Fibroblast of skin of right quadriceps (primary cell): Measurements from ENCODE around the gene HIVEP3.
"Not testable (repeated sequence)": the region's sequence is repeated elsewhere in the genome, so short reads cannot be mapped to it uniquely, and the experiment has no call there.

Experiments
- DNase-seq: peaks from one replicate; pipeline ENCODE4 v3.0.0-alpha.2; 2013

The HIVEP3 gene

DNA sequence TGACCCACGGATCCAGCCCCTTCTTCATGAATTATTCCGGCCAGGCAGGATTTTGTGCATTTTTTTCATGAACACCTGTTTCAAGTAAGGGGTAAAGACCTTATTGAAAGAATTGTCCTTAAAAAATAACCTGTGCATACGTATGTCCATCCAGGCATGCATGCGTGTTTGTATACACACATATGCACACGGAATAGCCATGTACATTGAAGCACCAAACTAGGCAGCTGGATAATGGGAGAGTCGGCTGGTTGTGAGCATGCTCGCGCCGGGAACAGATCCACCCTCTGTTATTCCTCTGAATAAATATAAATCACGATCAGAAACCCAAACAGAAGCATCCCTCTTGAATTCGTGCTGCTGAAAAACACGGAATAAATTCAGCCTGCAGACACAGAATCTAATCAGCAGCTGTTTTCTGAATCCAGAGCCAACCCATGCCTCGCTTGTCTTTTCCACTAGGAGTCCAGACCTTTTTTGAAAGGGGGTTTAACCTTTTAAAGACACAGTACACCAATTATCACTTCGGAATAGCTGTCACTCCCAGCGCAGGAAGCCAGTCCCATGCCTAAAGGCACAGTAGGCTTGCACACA lies at the start of gene HIVEP3:
HIVEP3 (minus strand) TSS at position 473 of the 594 bp plus-strand sequence.
- peak; percentile 27 for DNase-seq

- no peak for DNase-seq
These were observed 45.7 kb upstream of the HIVEP3 start for GRCh38 chr1:41964400-41964799.

DNA sequence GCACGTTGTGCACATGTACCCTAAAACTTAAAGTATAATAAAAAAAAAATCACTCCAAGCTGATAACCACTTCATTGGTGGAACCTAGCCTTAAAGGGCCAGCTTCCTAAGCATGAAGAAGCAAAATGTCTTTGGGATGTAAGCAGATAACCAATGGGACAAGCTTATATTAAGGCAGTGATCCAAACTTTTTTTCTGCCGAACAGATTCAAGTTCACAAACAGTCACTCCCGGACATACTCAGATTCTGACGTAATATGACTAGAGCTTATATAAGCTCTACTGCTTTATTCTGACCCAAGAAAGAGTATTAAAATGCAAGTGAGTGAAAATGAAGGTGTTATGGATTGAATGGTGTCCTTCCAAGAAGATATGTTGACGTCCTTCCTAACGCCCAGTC lies 44.9 kb upstream of the HIVEP3 start:
- no peak for DNase-seq

DNA sequence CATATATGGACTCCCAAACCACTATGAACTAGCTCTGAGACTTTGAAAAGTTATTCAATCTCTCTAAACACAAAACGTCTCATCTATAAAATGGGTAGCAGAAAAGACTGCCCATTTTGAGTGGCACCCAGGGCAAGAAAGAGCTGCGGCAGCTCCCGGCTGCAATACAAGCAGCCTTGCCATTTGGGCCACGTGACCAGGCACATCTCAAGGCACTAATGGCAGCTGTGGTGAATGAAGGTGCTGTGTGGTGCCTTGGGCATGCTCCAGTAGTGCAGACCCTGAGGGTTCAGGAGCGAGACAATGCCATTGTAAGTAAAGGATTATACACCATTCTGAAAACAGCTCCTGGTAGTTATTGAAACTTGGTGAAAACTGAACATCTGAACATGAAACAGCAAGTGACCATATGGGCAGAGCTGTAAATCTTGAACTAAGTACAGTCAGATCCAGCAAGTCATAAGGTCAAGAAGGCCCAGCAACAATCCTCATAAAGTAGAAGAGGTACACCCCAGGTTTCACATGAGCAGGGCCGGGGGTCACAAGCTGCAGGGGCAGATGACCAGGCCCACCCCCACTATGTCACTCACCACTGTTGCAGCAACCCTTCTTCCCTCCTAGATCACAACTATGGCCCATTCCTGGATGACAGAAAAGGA lies 39.4 kb upstream of the HIVEP3 start:
- DNase-seq = no peak

- peak; percentile 62 for DNase-seq
These were observed 38.8 kb upstream of the HIVEP3 start for GRCh38 chr1:41957568-41957967.

- DNase-seq = peak; percentile 96
These were observed 36.9 kb upstream of the HIVEP3 start for GRCh38 chr1:41955461-41956159.

GRCh38 chr1:41954533-41954944 lies 35.8 kb upstream of the HIVEP3 start:
- DNase-seq = peak; percentile 83

DNA sequence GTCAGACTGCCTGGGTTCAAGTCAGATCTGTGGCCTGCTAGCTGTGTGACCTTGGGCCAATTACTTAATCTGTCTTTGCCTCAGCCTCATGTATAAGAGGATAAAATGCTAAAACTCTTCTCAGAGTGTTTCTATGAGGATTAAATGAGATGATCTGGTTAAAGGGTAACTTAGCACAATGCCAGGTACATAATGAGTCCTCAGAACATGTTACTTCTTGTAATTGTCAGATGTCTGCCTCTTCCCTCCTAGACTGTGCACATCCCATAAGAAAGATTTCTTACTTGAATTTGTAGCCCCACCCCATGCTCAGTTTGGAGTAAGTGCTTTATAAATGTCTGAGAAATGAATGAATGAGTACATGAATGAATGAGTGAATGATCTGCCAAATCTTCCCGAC lies 34.6 kb upstream of the HIVEP3 start:
- DNase-seq = no peak

DNA sequence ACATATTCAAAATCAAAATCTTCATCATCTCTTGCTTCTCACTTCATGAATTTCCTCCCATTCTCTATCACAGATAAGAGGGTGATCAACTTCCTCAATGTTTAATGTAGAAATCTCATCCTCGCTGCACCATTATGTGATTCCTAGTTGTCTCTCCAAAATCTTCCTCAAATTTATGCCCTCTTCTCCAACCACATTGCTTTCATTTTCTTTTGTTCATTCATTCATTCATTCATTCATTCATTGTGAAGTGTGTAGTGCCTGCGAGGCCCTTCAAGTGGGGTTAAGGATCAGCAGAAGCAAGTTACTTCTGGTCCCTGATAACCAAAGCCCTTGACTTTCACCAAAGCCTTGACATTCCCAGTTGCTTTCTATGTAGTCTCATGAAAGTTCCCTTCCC lies 33.5 kb upstream of the HIVEP3 start:
- no peak for DNase-seq

DNA sequence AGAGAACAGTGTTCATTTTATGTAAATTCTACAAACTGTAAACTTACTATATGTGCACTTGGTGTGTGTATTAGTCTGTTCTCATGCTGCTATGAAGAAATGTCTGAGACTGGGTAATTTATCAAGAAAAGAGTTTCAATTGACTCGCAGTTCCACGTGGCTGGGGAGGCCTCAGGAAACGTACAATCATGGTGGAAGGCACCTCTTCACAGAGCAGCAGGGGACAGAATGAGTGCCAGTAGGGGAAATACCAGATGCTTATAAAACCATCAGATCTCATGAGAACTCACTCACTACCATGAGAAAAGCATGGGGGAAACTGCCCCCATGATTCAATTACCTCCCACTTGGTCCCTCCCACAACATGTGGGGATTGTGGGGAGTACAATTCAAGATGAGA lies 32.8 kb upstream of the HIVEP3 start:
- DNase-seq = not testable (repeated sequence)

DNA sequence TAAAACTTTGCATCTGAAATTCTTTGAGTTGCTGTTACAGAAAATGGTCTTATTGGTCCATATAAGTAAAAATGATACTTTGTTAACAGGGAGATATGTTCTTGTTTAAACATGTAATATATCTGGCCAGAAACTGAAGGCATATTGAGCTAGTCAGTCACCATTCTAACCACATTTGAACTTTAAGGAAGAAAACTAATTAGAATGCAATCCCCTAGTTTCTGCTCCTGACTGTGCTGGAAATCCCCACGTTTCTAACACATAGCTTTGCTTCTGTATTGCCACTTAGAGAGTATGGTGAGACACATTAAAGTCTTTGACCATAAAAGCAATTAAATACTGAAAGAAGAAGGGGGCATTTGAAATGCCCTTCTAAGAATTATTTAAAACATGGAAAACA lies 32.1 kb upstream of the HIVEP3 start:
- DNase-seq = no peak

DNA sequence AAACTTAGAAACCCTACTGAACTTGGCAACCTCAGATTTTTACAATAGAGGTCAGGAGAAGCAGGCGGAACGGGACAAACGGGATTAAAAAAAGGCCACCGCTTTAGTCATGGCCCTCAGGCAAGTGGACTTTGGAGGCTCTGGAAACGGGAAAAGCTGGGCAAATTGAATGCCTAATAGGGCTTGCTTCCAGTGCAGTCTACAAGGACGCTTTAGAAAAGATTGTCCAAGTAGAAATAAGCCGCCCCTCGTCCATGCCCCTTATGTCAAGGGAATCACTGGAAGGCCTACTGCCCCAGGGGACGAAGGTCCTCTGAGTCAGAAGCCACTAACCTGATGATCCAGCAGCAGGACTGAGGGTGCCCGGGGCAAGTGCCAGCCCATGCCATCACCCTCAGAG lies 27.2 kb upstream of the HIVEP3 start:
- DNase-seq = not testable (repeated sequence)

DNA sequence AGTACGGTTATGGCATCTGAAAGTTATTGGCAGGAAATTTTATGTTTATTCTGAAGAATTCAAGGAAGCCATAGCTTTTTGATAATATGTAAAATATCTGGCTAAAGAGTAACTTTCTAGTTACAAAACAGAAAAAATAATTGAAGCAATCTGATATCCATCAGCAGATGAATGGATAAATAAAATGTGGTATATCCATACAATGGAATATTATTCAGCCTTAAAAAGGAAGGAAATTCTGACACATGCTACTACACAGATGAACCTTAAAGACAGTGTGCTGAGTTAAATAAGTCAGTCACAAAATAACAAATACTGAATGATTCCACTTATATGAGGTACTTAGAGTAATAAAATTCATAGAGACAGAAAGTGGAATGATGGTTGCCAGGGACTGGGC lies 25.0 kb upstream of the HIVEP3 start:
- DNase-seq = no peak

GRCh38 chr1:41942278-41942677 lies 23.6 kb upstream of the HIVEP3 start:
- DNase-seq = no peak

- no peak for DNase-seq
These were observed 22.7 kb upstream of the HIVEP3 start for GRCh38 chr1:41941381-41941780.

- DNase-seq = no peak
These were observed 20.5 kb upstream of the HIVEP3 start for GRCh38 chr1:41939194-41939593.

DNA sequence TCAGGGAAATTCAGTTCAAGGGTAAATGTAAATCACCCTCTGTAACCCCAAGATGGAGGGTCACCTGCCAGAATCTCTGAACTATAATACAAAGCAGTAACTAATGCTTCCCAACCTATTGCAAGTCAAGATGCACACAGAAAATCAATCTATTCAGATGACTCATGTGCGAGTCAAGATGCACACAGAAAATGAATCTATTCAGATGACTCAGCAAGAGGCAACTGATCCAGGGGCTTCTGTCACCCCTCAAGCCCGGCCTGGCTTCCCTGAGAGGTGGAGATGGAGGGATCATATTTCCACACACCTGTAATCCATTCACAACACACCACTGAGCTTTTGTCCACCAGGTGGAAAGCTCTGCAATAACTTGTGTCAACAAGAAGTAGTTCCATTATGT lies 17.4 kb upstream of the HIVEP3 start:
- DNase-seq = peak; percentile 69

DNA sequence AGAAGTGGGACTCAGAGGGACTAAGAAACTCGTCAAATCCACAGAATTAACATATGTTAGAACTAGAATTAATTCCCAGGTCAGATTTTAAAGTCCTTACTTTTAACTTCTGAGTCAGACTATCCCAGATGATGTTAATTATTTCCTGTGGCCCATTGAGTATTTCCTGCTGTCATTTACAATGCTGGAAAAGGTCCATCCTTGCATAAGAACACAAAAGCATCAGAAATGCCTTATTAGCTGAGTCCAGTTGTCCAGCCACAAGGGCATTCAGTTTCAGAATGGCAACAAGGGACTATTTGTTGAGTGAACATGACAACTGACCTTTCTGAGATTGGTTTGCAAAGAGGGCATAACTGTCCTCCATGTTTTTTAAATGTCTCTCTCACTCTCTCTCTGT lies 16.5 kb upstream of the HIVEP3 start:
- peak; percentile 47 for DNase-seq

GRCh38 chr1:41933106-41933505 lies 14.4 kb upstream of the HIVEP3 start:
- no peak for DNase-seq

- DNase-seq = no peak
These were observed 12.9 kb upstream of the HIVEP3 start for GRCh38 chr1:41931578-41931977.

DNA sequence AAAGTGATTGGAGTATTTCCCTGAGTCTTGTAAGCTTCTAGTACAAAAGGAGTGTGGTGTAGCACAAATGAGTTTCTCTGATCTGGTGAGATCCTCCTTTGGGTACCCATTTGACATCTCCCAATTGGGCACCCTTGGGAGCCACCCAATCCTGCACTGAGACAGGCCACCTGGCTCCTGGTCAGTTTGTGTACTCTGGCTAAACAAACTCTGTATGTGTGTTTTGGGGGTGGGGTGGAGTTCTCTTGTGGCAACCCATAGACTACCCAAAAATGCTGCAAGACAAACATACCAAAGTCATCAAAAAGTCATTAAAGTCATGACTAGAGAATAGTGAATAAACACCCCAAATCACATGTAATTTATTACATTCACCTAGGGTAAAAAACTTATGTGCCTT lies 8.4 kb upstream of the HIVEP3 start:
- DNase-seq = no peak

GRCh38 chr1:41925712-41926111 lies 7.0 kb upstream of the HIVEP3 start:
- DNase-seq = no peak

- DNase-seq = no peak
These were observed 6.2 kb upstream of the HIVEP3 start for GRCh38 chr1:41924911-41925310.

DNA sequence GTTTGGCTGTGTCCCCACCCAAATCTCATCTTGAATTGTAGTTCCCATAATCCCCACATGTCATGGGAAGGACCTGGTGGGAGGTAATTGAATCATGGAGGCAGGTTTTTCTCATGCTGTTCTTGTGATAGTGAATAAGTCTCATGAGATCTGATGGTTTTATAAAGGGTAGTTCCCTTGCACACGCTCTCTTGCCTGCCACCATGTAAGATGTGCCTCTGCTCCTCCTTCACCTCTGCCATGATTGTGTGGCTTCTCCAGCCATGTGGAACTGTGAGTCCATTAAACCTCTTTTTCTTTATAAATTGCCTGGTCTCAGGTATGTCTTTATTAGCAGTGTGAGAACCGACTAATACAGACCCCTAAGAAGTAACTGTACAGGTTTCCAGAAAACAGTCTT lies 2.5 kb upstream of the HIVEP3 start:
- DNase-seq = not testable (repeated sequence)
